K562 (cell line): ENCODE results near the gene STX18. TPM values are rescaled to one million over a fixed set of nuclear protein-coding genes. Genes with fewer than 3 reads are reported as not detected.

Experiments used
- ATAC-seq: fragments of 200-7000 bp; cut with Tn5 transposase; 3 replicates; pipeline ENCODE4 v1.9.1; 2020; ENCODE audit warnings: moderate library complexity
- BruUV-seq: library from RNA; stranded (reverse); fragments of 400-500 nt; replicated peaks from 2 replicates; lab custom pipeline; 2021; lab: Mats Ljungman, UMichigan
- CTCF ChIA-PET: fragments of 300-600 bp; formaldehyde crosslinking; extraction: SDS; loops from one replicate; lab custom pipeline; 2021; ENCODE audit warnings: low intra/inter-chr PET ratio; lab: Yijun Ruan, JAX
- POLR2A ChIA-PET: fragments of 300-600, 350-650 bp; sonication (Branson Sonifier 250); formaldehyde crosslinking; extraction: SDS; loops from one replicate; lab custom pipeline; 2021; ENCODE audit warnings: antibody characterized with exemption, inconsistent platforms; lab: Yijun Ruan, JAX
- DNase-seq, 4 experiments: peaks; one replicate each; pipeline versions ENCODE4 v3.0.0 to v3.0.0-alpha.2; 2011 to 2018; ENCODE audit warnings: low spot score in 3 of 4, mixed read lengths in 3 of 4; ENCODE audit errors: extremely low read depth in 1 of 4
- FAIRE-seq: peaks from 2 replicates; lab custom pipeline; 2011; peaks lifted over from hg19 to GRCh38; lab: Jason Lieb, UNC
- H2AFZ ChIP-seq: 2 replicates; pipeline ENCODE4 v1.6.0; 2011; ENCODE audit warnings: low read depth, low read length, control low read depth, inconsistent platforms
- H3K27ac ChIP-seq: fragments of 200-600 bp; 3 replicates; pipeline ENCODE4 v1.8.0; 2011; ENCODE audit warnings: low read depth, mild to moderate bottlenecking, control low read depth, inconsistent platforms, low read length, moderate library complexity, mixed read lengths; ENCODE audit errors: extremely low read depth
- H3K27me3 ChIP-seq, 2 experiments: fragments of 300-600 bp in 1 of 2; 2 replicates in 1 of 2; 3 replicates in 1 of 2; pipeline versions ENCODE4 v1.6.0 to v1.8.0; 2011; ENCODE audit warnings: inconsistent platforms in 2 of 2, low read length in 2 of 2, mild to moderate bottlenecking in 1 of 2, mixed read lengths in 1 of 2, moderate library complexity in 1 of 2; ENCODE audit not compliant: control insufficient read depth in 2 of 2, insufficient read depth in 2 of 2
- H3K36me3 ChIP-seq: fragments of 300-600 bp; 3 replicates; pipeline ENCODE4 v1.8.0; 2011; ENCODE audit warnings: mild to moderate bottlenecking, low read length, inconsistent platforms; ENCODE audit not compliant: control insufficient read depth, insufficient read depth
- H3K4me1 ChIP-seq, 2 experiments: fragments of 200-600 bp in 1 of 2; replicated peaks in 1 of 2; 2 replicates in 1 of 2; 3 replicates in 1 of 2; pipeline versions ENCODE4 v1.5.1 to v1.8.0; 2011; ENCODE audit warnings: inconsistent platforms in 2 of 2, low read length in 2 of 2, mild to moderate bottlenecking in 1 of 2, mixed read lengths in 1 of 2, moderate library complexity in 1 of 2; ENCODE audit not compliant: control insufficient read depth in 2 of 2, insufficient read depth in 2 of 2
- H3K4me2 ChIP-seq: 2 replicates; pipeline ENCODE4 v1.6.1; 2011; ENCODE audit warnings: low read length, control low read depth, inconsistent platforms, mixed read lengths; ENCODE audit not compliant: insufficient read depth
- H3K4me3 ChIP-seq: fragments of 200-600 bp; sonication (generic), shearing (Covaris generic); 2 replicates; pipeline ENCODE4 v1.5.1; 2016; ENCODE audit warnings: control low read depth, inconsistent platforms
- H3K79me2 ChIP-seq: fragments of 200-600 bp; 3 replicates; pipeline ENCODE4 v1.8.0; 2011; ENCODE audit warnings: low read length, inconsistent platforms; ENCODE audit not compliant: control insufficient read depth, insufficient read depth
- H3K9ac ChIP-seq, 2 experiments: 2 replicates each; pipeline versions ENCODE4 v1.6.0 to v1.6.1; 2011; ENCODE audit warnings: low read depth in 2 of 2, low read length in 2 of 2, control low read depth in 1 of 2, inconsistent platforms in 1 of 2, mild to moderate bottlenecking in 1 of 2, mixed read lengths in 1 of 2; ENCODE audit not compliant: insufficient read depth in 1 of 2
- H3K9me1 ChIP-seq: one replicate; pipeline ENCODE4 v1.6.0; 2011; ENCODE audit warnings: inconsistent platforms, mild to moderate bottlenecking, low read length, moderate library complexity; ENCODE audit not compliant: control insufficient read depth, insufficient read depth
- H3K9me3 ChIP-seq: replicated peaks from 2 replicates; pipeline ENCODE4 v1.5.1; 2011; ENCODE audit warnings: low read depth, low read length, inconsistent platforms; ENCODE audit not compliant: control insufficient read depth, insufficient read depth
- H4K20me1 ChIP-seq: replicated peaks from 2 replicates; pipeline ENCODE4 v1.6.1; 2011; ENCODE audit warnings: low read length, inconsistent platforms, mixed read lengths; ENCODE audit not compliant: control insufficient read depth, insufficient read depth
- DIDO1 ChIP-seq: fragments of 450-650 bp; IDR thresholded peaks from 2 replicates; pipeline ENCODE4 v1.6.1; 2016; ENCODE audit warnings: low read depth, missing biosample characterization, missing genetic modification characterization
- FIP1L1 ChIP-seq: fragments of 200-400 bp; formaldehyde crosslinking; IDR thresholded peaks from 2 replicates; pipeline ENCODE4 v1.6.1; 2018; ENCODE audit warnings: mild to moderate bottlenecking, low read depth, low read length; ENCODE audit not compliant: poor library complexity, severe bottlenecking
- FOXA1 ChIP-seq: fragments of 450-650 bp; IDR thresholded peaks from 2 replicates; pipeline ENCODE4 v1.6.1; 2016; ENCODE audit warnings: mild to moderate bottlenecking, borderline replicate concordance
- HDAC6 ChIP-seq: IDR thresholded peaks from 2 replicates; pipeline ENCODE4 v1.6.1; 2012; ENCODE audit warnings: low read depth, mild to moderate bottlenecking, control low read depth, inconsistent platforms, low read length, moderate library complexity
- HIVEP1 ChIP-seq: fragments of 250-450 bp; sonication (Bioruptor Pico); IDR thresholded peaks from 2 replicates; pipeline ENCODE4 v1.4.0; 2020; ENCODE audit warnings: mild to moderate bottlenecking
- HMG20A ChIP-seq: fragments of 450-650 bp; formaldehyde crosslinking; conservative IDR thresholded peaks from 2 replicates; pipeline ENCODE4 v1.4.0; 2020; ENCODE audit warnings: mild to moderate bottlenecking, mixed read lengths
- NEUROD1 ChIP-seq: fragments of 150-350 bp; IDR thresholded peaks from 2 replicates; pipeline ENCODE4 v1.6.1; 2014; ENCODE audit warnings: borderline replicate concordance, low read length, low read depth; ENCODE audit not compliant: partially characterized antibody
- RAD21 ChIP-seq, 2 experiments: fragments of 250-450 bp in 1 of 2; fragments of 450-650 bp in 1 of 2; sonication (Bioruptor Pico) in 1 of 2; formaldehyde crosslinking in 1 of 2; IDR thresholded peaks in 1 of 2; conservative IDR thresholded peaks in 1 of 2; 2 replicates each; pipeline versions ENCODE4 v1.4.0 to v1.8.0; 2020 to 2022; ENCODE audit warnings: mild to moderate bottlenecking in 2 of 2, moderate library complexity in 1 of 2
- SIX5 ChIP-seq, 2 experiments: IDR thresholded peaks; 2 replicates each; pipeline ENCODE4 v1.6.1; 2011; ENCODE audit warnings: low read length in 2 of 2, borderline replicate concordance in 1 of 2, low read depth in 1 of 2, mild to moderate bottlenecking in 1 of 2, moderate library complexity in 1 of 2; ENCODE audit not compliant: insufficient read depth in 1 of 2
- SRSF9 ChIP-seq: fragments of 200-400 bp; formaldehyde crosslinking; IDR thresholded peaks from 2 replicates; pipeline ENCODE4 v1.6.1; 2017; ENCODE audit warnings: low read depth, low read length, borderline replicate concordance
- TRIM28 ChIP-seq: fragments of 450-650 bp; IDR thresholded peaks from 2 replicates; pipeline ENCODE4 v1.6.1; 2017
- ZNF316 ChIP-seq: fragments of 450-650 bp; IDR thresholded peaks from 2 replicates; pipeline ENCODE4 v1.6.1; 2016
- WGBS: fragments of 100-300 bp; shearing (Covaris generic); methylation state at CpG from one replicate; pipeline ENCODE4 v1.1.6; 2016; ENCODE audit warnings: low coverage, mixed read lengths; ENCODE audit not compliant: insufficient coverage; ENCODE audit errors: missing lambda C conversion rate; 5-methylcytosine and 5-hydroxymethylcytosine counted together
- in situ Hi-C: fragments of 300-500 bp; cut with MboI; formaldehyde crosslinking; loops from 4 replicates; pipeline ENCODE4 v1.15.0; 2018; ENCODE audit warnings: inconsistent platforms, mixed read lengths
- intact Hi-C: fragments of 100-400 bp; cut with micrococcal nuclease; formaldehyde crosslinking; loops from 2 replicates; pipeline ENCODE4 v1.14.2; 2022
- polyA plus RNA-seq, 8 experiments: library from polyadenylated mRNA; depleted of rRNA in 4 of 8; stranded (reverse) in 5 of 8; unstranded in 3 of 8; fragments of >200 nt; fragmentation: Nextera tagmentation in 2 of 8; fragmentation: Illumina TruSeq in 1 of 8; extraction: Ambion mirVana in 2 of 8; extraction: Trizol in 1 of 8; gene quantifications; 2 replicates each; pipeline versions ENCODE4 v1.2.1 to v1.2.3, GENCODE V29; 2011 to 2014; ENCODE audit warnings: inconsistent platforms in 1 of 8, missing spikeins in 1 of 8
- total RNA-seq, 7 experiments: library from RNA; depleted of rRNA in 6 of 7; stranded (reverse); fragments of >200 nt in 6 of 7; fragmentation: Illumina TruSeq in 2 of 7; extraction: Trizol in 2 of 7; gene quantifications; 2 replicates each; pipeline versions ENCODE4 v1.2.1 to v1.2.3, GENCODE V29; 2011 to 2021; ENCODE audit warnings: low replicate concordance in 1 of 7
- TF ChIP-seq, protein P1 (sequence below): fragments of 200-400 bp; formaldehyde crosslinking; IDR thresholded peaks from 2 replicates; pipeline ENCODE4 v1.6.1; 2017; ENCODE audit warnings: mild to moderate bottlenecking, low read depth, low read length, moderate library complexity
- TF ChIP-seq, protein P2 (sequence below): fragments of 450-650 bp; formaldehyde crosslinking; IDR thresholded peaks from 2 replicates; pipeline ENCODE4 v1.4.0; 2020; ENCODE audit warnings: mild to moderate bottlenecking
- TF ChIP-seq, protein P3 (sequence below), 2 experiments: fragments of 450-650 bp; IDR thresholded peaks; 2 replicates each; pipeline ENCODE4 v1.6.1; 2016

The STX18 gene
- total and polyA plus RNA-seq, 9 of the 15 experiments (the other 6 are each of a cell fraction or from before 2014, with no cell fraction given), result 6.2 to 41.7 (median 22.7) TPM

DNA sequence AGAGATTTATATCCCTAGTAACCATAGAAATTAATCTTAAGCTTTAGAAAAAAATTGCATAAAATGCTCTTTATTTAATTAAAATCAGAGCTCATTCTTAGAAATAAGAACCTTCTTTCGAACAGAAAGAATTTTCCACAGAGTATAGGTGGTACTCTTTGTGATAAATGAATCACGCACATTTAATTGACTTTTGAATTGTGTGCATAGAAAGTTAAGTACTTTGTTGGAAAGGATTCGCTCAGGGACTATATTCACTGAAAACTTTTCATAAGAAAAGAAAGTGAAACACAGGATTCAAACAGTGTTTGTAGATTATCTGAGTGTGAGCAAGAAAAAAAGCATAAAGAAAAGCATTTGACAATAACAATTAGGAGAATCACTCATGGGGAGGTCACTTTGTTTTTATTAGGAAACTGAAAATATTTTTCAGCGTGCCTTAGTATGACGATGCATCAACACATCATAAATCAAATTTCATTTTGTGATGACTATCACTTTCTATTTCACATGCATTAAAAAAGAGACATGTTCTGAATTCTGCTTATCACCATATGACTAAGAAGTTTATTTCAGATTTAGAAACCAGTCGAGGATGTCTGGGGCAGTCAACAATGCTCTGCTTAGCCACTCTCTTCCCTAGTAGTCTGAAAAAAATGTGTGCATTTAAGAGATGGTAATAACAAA, 49.5 kb downstream of the STX18 start (continued):
- TF ChIP-seq, protein P1, sequence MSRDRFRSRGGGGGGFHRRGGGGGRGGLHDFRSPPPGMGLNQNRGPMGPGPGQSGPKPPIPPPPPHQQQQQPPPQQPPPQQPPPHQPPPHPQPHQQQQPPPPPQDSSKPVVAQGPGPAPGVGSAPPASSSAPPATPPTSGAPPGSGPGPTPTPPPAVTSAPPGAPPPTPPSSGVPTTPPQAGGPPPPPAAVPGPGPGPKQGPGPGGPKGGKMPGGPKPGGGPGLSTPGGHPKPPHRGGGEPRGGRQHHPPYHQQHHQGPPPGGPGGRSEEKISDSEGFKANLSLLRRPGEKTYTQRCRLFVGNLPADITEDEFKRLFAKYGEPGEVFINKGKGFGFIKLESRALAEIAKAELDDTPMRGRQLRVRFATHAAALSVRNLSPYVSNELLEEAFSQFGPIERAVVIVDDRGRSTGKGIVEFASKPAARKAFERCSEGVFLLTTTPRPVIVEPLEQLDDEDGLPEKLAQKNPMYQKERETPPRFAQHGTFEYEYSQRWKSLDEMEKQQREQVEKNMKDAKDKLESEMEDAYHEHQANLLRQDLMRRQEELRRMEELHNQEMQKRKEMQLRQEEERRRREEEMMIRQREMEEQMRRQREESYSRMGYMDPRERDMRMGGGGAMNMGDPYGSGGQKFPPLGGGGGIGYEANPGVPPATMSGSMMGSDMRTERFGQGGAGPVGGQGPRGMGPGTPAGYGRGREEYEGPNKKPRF, result no peak
- TF ChIP-seq RAD21 (CRISPR knock-in tag; conservative IDR thresholded peaks at IDR 0.05 in 1 of 2, IDR thresholded peaks at IDR 0.05 in 1 of 2), result no peak
- TF ChIP-seq ZNF316, result 0 out of 2 replicates have a peak, but pooled peaks have one; percentile 7

DNA sequence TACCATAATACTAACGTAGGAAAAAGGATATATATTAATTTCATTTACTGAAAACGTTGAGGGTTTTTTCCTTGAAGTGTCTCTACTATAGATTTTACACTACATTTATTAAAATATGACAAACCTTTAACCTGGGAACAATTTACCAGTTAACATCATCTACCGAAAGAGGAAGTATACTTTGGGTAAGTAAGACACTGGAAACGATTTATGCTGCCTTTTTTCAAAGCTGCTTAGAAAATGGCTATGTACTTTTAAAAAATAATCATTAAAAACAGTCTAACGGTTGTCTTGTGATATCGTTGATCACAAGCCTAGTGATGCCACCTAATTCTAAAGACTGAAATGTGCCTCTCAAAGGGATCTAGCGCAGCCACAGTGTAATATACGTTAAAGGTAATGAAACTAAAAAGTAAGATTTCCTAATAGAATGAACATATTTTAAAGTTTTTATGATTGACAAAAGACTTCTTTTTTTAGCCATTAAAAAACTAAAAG, 50.4 kb downstream of the STX18 start:
- CTCF ChIA-PET, result no interaction called here
- in situ Hi-C loops (loop anchor here (10.0 to 25.0 kb wide), 2 partner anchors 393 to 1321 kb away; no protein-coding TSS in a partner anchor), intact Hi-C loops (no loop called here)
- H2AFZ ChIP-seq, result no peak overlapping the region
- no peaks in the 10 kb centered on the region for H3K27me3 ChIP-seq
- H3K27ac ChIP-seq, result no peak overlapping the region
- H3K4me3 ChIP-seq, result no peak overlapping the region
- TF ChIP-seq, protein P2, sequence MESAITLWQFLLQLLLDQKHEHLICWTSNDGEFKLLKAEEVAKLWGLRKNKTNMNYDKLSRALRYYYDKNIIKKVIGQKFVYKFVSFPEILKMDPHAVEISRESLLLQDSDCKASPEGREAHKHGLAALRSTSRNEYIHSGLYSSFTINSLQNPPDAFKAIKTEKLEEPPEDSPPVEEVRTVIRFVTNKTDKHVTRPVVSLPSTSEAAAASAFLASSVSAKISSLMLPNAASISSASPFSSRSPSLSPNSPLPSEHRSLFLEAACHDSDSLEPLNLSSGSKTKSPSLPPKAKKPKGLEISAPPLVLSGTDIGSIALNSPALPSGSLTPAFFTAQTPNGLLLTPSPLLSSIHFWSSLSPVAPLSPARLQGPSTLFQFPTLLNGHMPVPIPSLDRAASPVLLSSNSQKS (CRISPR knock-in tag), result no peak
- TF ChIP-seq SIX5 (IDR thresholded peaks at IDR 0.05; ENCODE audit: borderline replicate concordance in 1 of 2, insufficient read depth in 1 of 2, low read depth in 1 of 2, low read length in 2 of 2), result no peak
- no peak for TF ChIP-seq NEUROD1
- TF ChIP-seq HIVEP1 (CRISPR knock-in tag), result no peak
- TF ChIP-seq HMG20A (CRISPR knock-in tag), result no peak
- TF ChIP-seq SRSF9, result no peak
- no peak for TF ChIP-seq FIP1L1
- no peak for TF ChIP-seq HDAC6
- TF ChIP-seq, protein P3, sequence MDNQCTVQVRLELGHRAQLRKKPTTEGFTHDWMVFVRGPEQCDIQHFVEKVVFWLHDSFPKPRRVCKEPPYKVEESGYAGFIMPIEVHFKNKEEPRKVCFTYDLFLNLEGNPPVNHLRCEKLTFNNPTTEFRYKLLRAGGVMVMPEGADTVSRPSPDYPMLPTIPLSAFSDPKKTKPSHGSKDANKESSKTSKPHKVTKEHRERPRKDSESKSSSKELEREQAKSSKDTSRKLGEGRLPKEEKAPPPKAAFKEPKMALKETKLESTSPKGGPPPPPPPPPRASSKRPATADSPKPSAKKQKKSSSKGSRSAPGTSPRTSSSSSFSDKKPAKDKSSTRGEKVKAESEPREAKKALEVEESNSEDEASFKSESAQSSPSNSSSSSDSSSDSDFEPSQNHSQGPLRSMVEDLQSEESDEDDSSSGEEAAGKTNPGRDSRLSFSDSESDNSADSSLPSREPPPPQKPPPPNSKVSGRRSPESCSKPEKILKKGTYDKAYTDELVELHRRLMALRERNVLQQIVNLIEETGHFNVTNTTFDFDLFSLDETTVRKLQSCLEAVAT (IDR thresholded peaks at IDR 0.05), result no peak
- TF ChIP-seq DIDO1 (tag), result no peak
- no peak for TF ChIP-seq FOXA1
- TF ChIP-seq TRIM28, result no peak
- H3K9me3 ChIP-seq, result no peaks in the 10 kb centered on the region
- H3K4me2 ChIP-seq, result no peak overlapping the region
- peaks cover 10% of the 10 kb centered on the region; the same call in 1 of the 2 replicates for H4K20me1 ChIP-seq
- ATAC-seq (no peak), DNase-seq (no peak), FAIRE-seq (no peak)
- 44% methylated on average over 8 of the region's 8 CpGs for WGBS
- H3K9me1 ChIP-seq, result no peaks in the 10 kb centered on the region
- POLR2A ChIA-PET, result interaction anchor here (1.1 kb wide), 1 partner anchor 348 kb away, joined by 3 read pairs; no protein-coding TSS in a partner anchor
- H3K4me1 ChIP-seq, result no peaks in the 10 kb centered on the region
- H3K9ac ChIP-seq, result no peak overlapping the region
- no peaks in the 10 kb centered on the region for H3K36me3 ChIP-seq
- no TSS peak for BruUV-seq
- no peaks in the 10 kb centered on the region for H3K79me2 ChIP-seq
